T-cell (primary cell): ENCODE measurements around the gene ARHGAP6. TPM values are rescaled to one million over a fixed set of nuclear protein-coding genes. Genes with fewer than 3 reads are reported as not detected.

Experiments used
- ATAC-seq, 4 experiments: fragments of 200-7000 bp in 3 of 4; fragments of 150-1000 bp in 1 of 4; cut with Tn5 transposase; replicated peaks in 1 of 4; 1 replicate in 3 of 4; 2 replicates in 1 of 4; pipeline ENCODE4 v1.10.0; 2021; ENCODE audit warnings: moderate library complexity in 3 of 4, mild to moderate bottlenecking in 2 of 4, moderate number of reproducible peaks in 1 of 4
- CTCF ChIA-PET, 2 donors: fragments of 300-600 bp; sonication (Branson Sonifier 250); formaldehyde crosslinking; loops; one replicate each; lab custom pipeline; 2022; ENCODE audit warnings: antibody characterized with exemption in 2 of 2; lab: Charles Lee
- POLR2A ChIA-PET, 2 donors: fragments of 300-600 bp; sonication (Branson Sonifier 250); formaldehyde crosslinking; loops; one replicate each; lab custom pipeline; 2022; ENCODE audit warnings: antibody characterized with exemption in 2 of 2; lab: Charles Lee
- DNase-seq, 35 experiments: peaks; one replicate each; pipeline versions ENCODE4 v3.0.0 to v3.0.0-alpha.2; 2013 to 2023
- H3K27ac ChIP-seq: one replicate; pipeline ENCODE4 v1.5.1; 2013; ENCODE audit warnings: low read length
- H3K27me3 ChIP-seq, 2 experiments: replicated peaks in 1 of 2; 1 replicate in 1 of 2; 2 replicates in 1 of 2; pipeline versions ENCODE4 v1.6.1 to v1.7.0; 2013; ENCODE audit warnings: low read length in 1 of 2, mixed read lengths in 1 of 2; ENCODE audit not compliant: control insufficient read depth in 2 of 2, insufficient read depth in 2 of 2; ENCODE audit errors: extremely low read depth in 1 of 2
- H3K36me3 ChIP-seq, 2 donors: 1 replicate in 1 of 2; 2 replicates in 1 of 2; pipeline versions ENCODE4 v1.6.1 to v1.7.0; 2013; ENCODE audit warnings: low read length in 1 of 2; ENCODE audit not compliant: control insufficient read depth in 2 of 2, insufficient read depth in 1 of 2; ENCODE audit errors: extremely low read depth in 1 of 2
- H3K4me1 ChIP-seq, 2 experiments: 1 replicate in 1 of 2; 2 replicates in 1 of 2; pipeline versions ENCODE4 v1.6.1 to v1.7.0; 2013; ENCODE audit warnings: low read length in 2 of 2, mixed read lengths in 1 of 2; ENCODE audit not compliant: insufficient read depth in 2 of 2, control insufficient read depth in 1 of 2; ENCODE audit errors: extremely low read depth in 1 of 2
- H3K4me3 ChIP-seq, 2 donors: 1 replicate in 1 of 2; 2 replicates in 1 of 2; pipeline versions ENCODE4 v1.5.1 to v1.7.0; 2013; ENCODE audit warnings: mild to moderate bottlenecking in 2 of 2, low read length in 1 of 2, moderate library complexity in 1 of 2; ENCODE audit not compliant: control insufficient read depth in 1 of 2; ENCODE audit errors: extremely low read depth in 1 of 2
- H3K9me3 ChIP-seq: 2 replicates; pipeline ENCODE4 v1.7.0; 2013
- H3K27ac Mint-ChIP-seq, 2 donors: one replicate each; pipeline ENCODE4 v1.8.0; 2020 to 2021; ENCODE audit warnings: mild to moderate bottlenecking in 2 of 2, mixed read lengths in 2 of 2
- H3K27me3 Mint-ChIP-seq, 2 donors: one replicate each; pipeline ENCODE4 v1.8.0; 2021 to 2022; ENCODE audit warnings: mixed read lengths in 2 of 2
- H3K36me3 Mint-ChIP-seq: one replicate; pipeline ENCODE4 v1.8.0; 2021; ENCODE audit warnings: mixed read lengths
- H3K4me1 Mint-ChIP-seq, 3 donors: one replicate each; pipeline ENCODE4 v1.8.0; 2020 to 2022; ENCODE audit warnings: mixed read lengths in 3 of 3, mild to moderate bottlenecking in 1 of 3
- H3K4me3 Mint-ChIP-seq, 3 donors: one replicate each; pipeline ENCODE4 v1.8.0; 2020 to 2022; ENCODE audit warnings: mild to moderate bottlenecking in 3 of 3, mixed read lengths in 3 of 3, moderate library complexity in 3 of 3
- H3K9me3 Mint-ChIP-seq, 3 donors: one replicate each; pipeline ENCODE4 v1.8.0; 2020 to 2022; ENCODE audit warnings: mixed read lengths in 3 of 3
- WGBS: methylation state at CpG from one replicate; pipeline ENCODE4 v1.1.5; 2013; ENCODE audit warnings: missing lambda C conversion rate; ENCODE audit not compliant: insufficient coverage; 5-methylcytosine and 5-hydroxymethylcytosine counted together
- total RNA-seq, 35 experiments: library from RNA in 6 of 35; stranded (reverse) in 6 of 35; fragments of 120-200 nt in 1 of 35; gene quantifications; one replicate each; pipeline versions ENCODE4 v1.2.1 to v1.2.4 and lab custom pipeline; 2013 to 2026

Gene ARHGAP6
- total RNA-seq, 5 donors from 2014 or later (not counting 1 experiment from before 2014, with no cell fraction given), result 0.09 to 0.13 (median 0.12) TPM; not detected in 2

DNA sequence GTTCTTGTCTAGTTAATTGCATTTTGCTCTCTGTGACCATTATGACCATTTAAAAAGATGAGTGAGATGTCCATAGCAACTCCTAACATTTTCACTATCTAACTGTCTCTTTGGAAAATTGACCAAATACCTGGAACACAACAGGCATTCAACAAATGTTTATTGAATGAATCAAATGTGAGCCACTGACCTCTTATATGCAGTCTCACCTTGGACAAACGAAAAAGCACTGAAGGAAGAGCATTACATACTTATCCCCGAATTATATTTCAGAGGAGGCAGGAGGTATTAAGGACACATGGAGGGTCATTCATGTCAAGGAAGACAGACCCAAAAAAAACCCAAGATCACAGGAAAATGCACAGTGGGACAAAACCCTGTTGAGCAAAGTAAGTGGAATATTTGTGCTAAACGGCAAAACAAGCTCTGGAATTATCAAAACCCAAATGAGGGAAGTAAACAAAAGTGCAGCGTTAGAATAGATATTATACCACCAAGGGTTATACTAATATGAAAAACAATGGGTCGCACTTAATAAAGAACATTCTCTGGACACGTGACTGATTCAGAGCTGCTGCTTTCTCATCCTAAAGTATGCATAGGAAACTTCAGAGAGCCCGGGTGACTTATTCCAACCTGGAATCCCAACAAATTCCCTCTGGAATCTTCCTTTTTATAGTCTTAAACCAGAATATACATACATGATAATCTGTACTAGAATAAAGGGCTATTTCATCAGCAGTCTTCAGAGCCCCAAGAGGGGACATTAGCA is 240.6 kb downstream of the ARHGAP6 start:
- Histone ChIP-seq H3K4me1 (no peaks in the 10 kb centered on the region), H3K27ac (no peak overlapping the region), H3K4me3 (no peak overlapping the region), H3K36me3 (no peaks in the 10 kb centered on the region), H3K9me3 (no peaks in the 10 kb centered on the region), H3K27me3 (peaks cover 2 to 16% of the 10 kb centered on the region in 2 experiments)
- WGBS, result no CpG with 5 or more reads among the region's 7 CpGs
- H3K27ac Mint-ChIP-seq, result no peak overlapping the region
- no peaks in the 10 kb centered on the region for H3K36me3 Mint-ChIP-seq
- H3K4me3 Mint-ChIP-seq, result no peak overlapping the region
- ChIA-PET POLR2A (no interaction called here), CTCF (no interaction called here)
- peaks cover 14 to 36% of the 10 kb centered on the region in 2 donors for H3K27me3 Mint-ChIP-seq
- ATAC-seq, result no peak
- peaks cover 0 to 3% (median 0%) of the 10 kb centered on the region in 3 donors for H3K9me3 Mint-ChIP-seq
- no peak for DNase-seq
- no peaks in the 10 kb centered on the region for H3K4me1 Mint-ChIP-seq

- POLR2A ChIA-PET, result no interaction called here
These were observed 241.8 kb downstream of the ARHGAP6 start for GRCh38 chrX:11423949-11424348.

DNA sequence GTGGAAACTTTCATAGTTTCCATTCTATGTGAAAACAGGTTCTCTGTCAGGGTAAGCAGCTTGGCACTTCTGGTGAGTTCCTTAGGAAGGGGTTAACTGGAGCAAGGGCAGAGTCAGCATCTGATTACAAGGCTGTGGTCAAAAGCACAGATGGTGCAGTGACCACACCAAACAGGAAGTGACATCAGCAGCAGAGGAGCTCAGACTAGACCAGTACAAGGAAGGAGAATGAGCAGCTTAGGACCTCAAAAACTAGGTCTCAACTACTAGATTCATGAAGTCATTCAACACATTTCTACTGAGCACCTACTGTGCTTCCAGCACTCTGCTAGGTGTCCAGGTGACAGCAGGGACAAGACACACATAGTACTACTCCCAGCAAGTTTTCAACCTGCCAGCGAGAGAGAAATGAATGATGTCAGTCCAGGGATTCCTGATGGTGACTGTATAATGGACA is 242.3 kb downstream of the ARHGAP6 start:
- DNase-seq, result peak in 2 of 35 experiments; percentile 10 to 20
- Mint-ChIP-seq H3K4me3 (no peak overlapping the region), H3K27me3 (peaks cover 11 to 44% of the 10 kb centered on the region in 2 donors), H3K36me3 (no peaks in the 10 kb centered on the region), H3K27ac (no peak overlapping the region), H3K9me3 (peaks cover 0 to 3% (median 0%) of the 10 kb centered on the region in 3 donors), H3K4me1 (no peaks in the 10 kb centered on the region)
- no peak overlapping the region for H3K4me3 ChIP-seq
- ChIA-PET POLR2A (no interaction called here), CTCF (no interaction called here)
- no peak overlapping the region for H3K27ac ChIP-seq
- no peaks in the 10 kb centered on the region for H3K36me3 ChIP-seq
- H3K27me3 ChIP-seq, result peaks cover 2 to 14% of the 10 kb centered on the region in 2 experiments
- ATAC-seq, result no peak
- no peaks in the 10 kb centered on the region for H3K4me1 ChIP-seq
- no CpG with 5 or more reads among the region's 1 CpG for WGBS
- H3K9me3 ChIP-seq, result no peaks in the 10 kb centered on the region

More at GRCh38 chrX:11423949-11424348, 241.8 kb downstream of the ARHGAP6 start:
- H3K4me3 Mint-ChIP-seq, result no peak overlapping the region
- Histone ChIP-seq H3K4me3 (no peak overlapping the region), H3K9me3 (no peaks in the 10 kb centered on the region), H3K27me3 (peaks cover 2 to 16% of the 10 kb centered on the region in 2 experiments), H3K4me1 (no peaks in the 10 kb centered on the region), H3K36me3 (no peaks in the 10 kb centered on the region), H3K27ac (no peak overlapping the region)
- CTCF ChIA-PET, result no interaction called here
- no peak overlapping the region for H3K27ac Mint-ChIP-seq
- H3K36me3 Mint-ChIP-seq, result no peaks in the 10 kb centered on the region
- ATAC-seq (no peak), DNase-seq (no peak)
- peaks cover 11 to 42% of the 10 kb centered on the region in 2 donors for H3K27me3 Mint-ChIP-seq
- peaks cover 0 to 3% (median 0%) of the 10 kb centered on the region in 3 donors for H3K9me3 Mint-ChIP-seq
- WGBS, result 75% methylated on average over 2 of the region's 3 CpGs
- no peaks in the 10 kb centered on the region for H3K4me1 Mint-ChIP-seq

GRCh38 chrX:11422525-11422857 is 243.2 kb downstream of the ARHGAP6 start:
- Mint-ChIP-seq H3K4me3 (no peak overlapping the region), H3K27me3 (peaks cover 11 to 44% of the 10 kb centered on the region in 2 donors), H3K36me3 (no peaks in the 10 kb centered on the region), H3K4me1 (no peaks in the 10 kb centered on the region), H3K27ac (no peak overlapping the region), H3K9me3 (peaks cover 0 to 3% (median 0%) of the 10 kb centered on the region in 3 donors)
- Histone ChIP-seq H3K9me3 (no peaks in the 10 kb centered on the region), H3K4me3 (no peak overlapping the region), H3K4me1 (no peaks in the 10 kb centered on the region), H3K27me3 (peaks cover 2 to 9% of the 10 kb centered on the region in 2 experiments), H3K27ac (no peak overlapping the region), H3K36me3 (no peaks in the 10 kb centered on the region)
- DNase-seq, result no peak
- no peak for ATAC-seq
- ChIA-PET CTCF (no interaction called here), POLR2A (no interaction called here)

DNA sequence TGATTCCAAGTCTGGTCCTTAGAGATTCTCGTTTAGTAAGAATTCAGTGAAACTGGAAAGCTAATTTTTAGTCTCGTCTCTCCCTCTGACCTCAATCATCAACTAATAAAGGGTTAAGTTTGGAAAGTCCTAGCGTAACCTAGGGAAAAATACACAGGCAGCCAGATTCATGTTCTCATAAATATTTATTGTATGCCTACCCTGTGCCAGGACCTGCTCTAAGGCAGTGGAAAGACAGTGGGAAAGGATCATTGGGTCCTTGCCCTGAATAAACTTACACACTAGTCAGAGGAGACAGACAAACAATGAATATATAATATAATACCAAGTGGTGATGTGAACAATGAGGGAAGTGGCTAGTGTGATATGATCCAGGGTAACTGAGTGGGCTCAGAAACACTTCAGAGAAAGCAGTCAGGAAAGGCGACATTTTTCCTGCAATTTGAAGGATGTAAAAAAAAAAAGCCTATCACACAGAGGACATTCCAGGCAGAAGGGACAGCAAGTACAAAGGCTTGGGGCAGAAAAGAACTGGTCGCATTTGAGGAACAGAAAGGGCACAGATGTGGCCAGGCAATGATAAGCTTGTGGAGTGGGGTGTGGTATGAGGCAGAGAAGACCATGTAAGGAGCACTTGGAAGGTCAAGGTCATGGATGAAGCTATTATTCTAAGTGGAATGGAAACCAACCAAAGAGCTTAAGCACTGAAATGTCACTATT is 243.8 kb downstream of the ARHGAP6 start:
- no peak overlapping the region for H3K27ac ChIP-seq
- ChIA-PET CTCF (no interaction called here), POLR2A (no interaction called here)
- H3K36me3 ChIP-seq, result no peaks in the 10 kb centered on the region
- ATAC-seq, result no peak
- no peaks in the 10 kb centered on the region for H3K4me1 Mint-ChIP-seq
- peaks cover 0 to 6% (median 0%) of the 10 kb centered on the region in 3 donors for H3K9me3 Mint-ChIP-seq
- no peak overlapping the region for H3K4me3 Mint-ChIP-seq
- no peak for DNase-seq
- no peak overlapping the region for H3K4me3 ChIP-seq
- H3K27ac Mint-ChIP-seq, result no peak overlapping the region
- no peaks in the 10 kb centered on the region for H3K9me3 ChIP-seq
- peaks cover 0 to 4% of the 10 kb centered on the region in 2 experiments for H3K27me3 ChIP-seq
- 100% methylated on average over 1 of the region's 5 CpGs for WGBS
- no peaks in the 10 kb centered on the region for H3K36me3 Mint-ChIP-seq
- H3K4me1 ChIP-seq, result no peaks in the 10 kb centered on the region
- peaks cover 9 to 44% of the 10 kb centered on the region in 2 donors for H3K27me3 Mint-ChIP-seq

GRCh38 chrX:11420851-11421250 is 244.9 kb downstream of the ARHGAP6 start:
- no peak for DNase-seq
- no CpG with 5 or more reads among the region's 4 CpGs for WGBS
- CTCF ChIA-PET, result no interaction called here

More at GRCh38 chrX:11420851-11421250, 244.9 kb downstream of the ARHGAP6 start:
- Histone ChIP-seq H3K9me3 (no peaks in the 10 kb centered on the region), H3K36me3 (no peaks in the 10 kb centered on the region), H3K4me3 (no peak overlapping the region), H3K4me1 (no peaks in the 10 kb centered on the region), H3K27ac (no peak overlapping the region), H3K27me3 (no peaks in the 10 kb centered on the region)
- POLR2A ChIA-PET, result no interaction called here
- H3K4me1 Mint-ChIP-seq, result no peaks in the 10 kb centered on the region
- no peaks in the 10 kb centered on the region for H3K36me3 Mint-ChIP-seq
- H3K27me3 Mint-ChIP-seq, result peaks cover 4 to 39% of the 10 kb centered on the region in 2 donors
- H3K9me3 Mint-ChIP-seq, result peaks cover 0 to 7% (median 0%) of the 10 kb centered on the region in 3 donors
- H3K27ac Mint-ChIP-seq, result no peak overlapping the region
- H3K4me3 Mint-ChIP-seq, result no peak overlapping the region
- no peak for ATAC-seq
